ENCODE results near the gene MAU2. TPM values are rescaled to one million over a fixed set of nuclear protein-coding genes. Genes with fewer than 3 reads are reported as not detected.

MAU2 gene
- total and polyA plus RNA-seq, 2 of the 13 experiments (the other 11 are each of a cell fraction or from before 2014, with no cell fraction given) = 16.8 to 33.8 TPM

GRCh38 chr19:19385896-19386869, 65.6 kb downstream of the MAU2 start (continued):
- TF ChIP-seq ZBTB25 (CRISPR knock-in tag; IDR thresholded peaks at IDR 0.05) (no peak), ZNF44 (CRISPR knock-in tag; IDR thresholded peaks at IDR 0.05) (no peak), LRRFIP1 (CRISPR knock-in tag; conservative IDR thresholded peaks at IDR 0.05) (no peak), CEBPG (CRISPR knock-in tag; IDR thresholded peaks at IDR 0.05) (no peak), ZNF572 (CRISPR knock-in tag; IDR thresholded peaks at IDR 0.05) (0 out of 2 replicates have a peak, but pooled peaks have one; percentile 59), HMGXB4 (CRISPR knock-in tag; IDR thresholded peaks at IDR 0.05; ENCODE audit: borderline replicate concordance in 1 of 2, low read depth in 1 of 2) (peak in 1 of 2 experiments; percentile 62; a peak in 1 of 4 replicates), ZBTB10 (CRISPR knock-in tag; IDR thresholded peaks at IDR 0.05; ENCODE audit: borderline replicate concordance) (peak; percentile 88), ZSCAN25 (CRISPR knock-in tag; IDR thresholded peaks at IDR 0.05) (no peak), ZBTB46 (CRISPR knock-in tag; IDR thresholded peaks at IDR 0.05; ENCODE audit: borderline replicate concordance) (no peak), ZBTB14 (CRISPR knock-in tag; IDR thresholded peaks at IDR 0.05) (peak; percentile 65; the same call in 1 of the 2 replicates), ZBTB7A (CRISPR knock-in tag; IDR thresholded peaks at IDR 0.05) (no peak), ZKSCAN8 (CRISPR knock-in tag; IDR thresholded peaks at IDR 0.05; ENCODE audit: borderline replicate concordance) (no peak), ZNF468 (CRISPR knock-in tag; IDR thresholded peaks at IDR 0.05) (no peak), MXD1 (CRISPR knock-in tag; IDR thresholded peaks at IDR 0.05) (no peak; the same call in 1 of the 2 replicates), GATAD1 (CRISPR knock-in tag; IDR thresholded peaks at IDR 0.05) (no peak)

All from HepG2 (cell line).